Stomach (tissue), 4 donors: ENCODE results near the gene KHDC3L.

Source experiments
- CTCF ChIP-seq, 7 experiments: fragments of 450-650 bp in 4 of 7; fragments of 200-600 bp in 3 of 7; sonication (generic) in 3 of 7; IDR thresholded peaks; one replicate each; pipeline ENCODE4 v1.5.1; 2016 to 2019; ENCODE audit warnings: antibody characterized with exemption in 7 of 7, control low read depth in 2 of 7, mild to moderate bottlenecking in 1 of 7
- EP300 ChIP-seq: sonication (generic); formaldehyde crosslinking; IDR thresholded peaks from one replicate; pipeline ENCODE4 v1.6.1; 2017; ENCODE audit warnings: antibody characterized with exemption
- POLR2A ChIP-seq, 4 donors: fragments of 450-650 bp; IDR thresholded peaks; one replicate each; pipeline ENCODE4 v1.6.1; 2016; ENCODE audit warnings: antibody characterized with exemption in 4 of 4, control low read depth in 2 of 4, mild to moderate bottlenecking in 1 of 4, moderate library complexity in 1 of 4
- POLR2AphosphoS5 ChIP-seq, 3 donors: sonication (generic); formaldehyde crosslinking; IDR thresholded peaks; one replicate each; pipeline ENCODE4 v1.6.1; 2016; ENCODE audit warnings: antibody characterized with exemption in 3 of 3

- TF ChIP-seq CTCF (IDR thresholded peaks at IDR 0.05): no peak
- no peak for TF ChIP-seq POLR2AphosphoS5 (IDR thresholded peaks at IDR 0.05)
- no peak for TF ChIP-seq POLR2A (IDR thresholded peaks at IDR 0.05)
- TF ChIP-seq EP300: no peak
Observed at GRCh38 chr6:73343164-73343563, 19.3 kb upstream of the KHDC3L start.
